ENCODE results near the gene C1S.
"Not testable (repeated sequence)": the region's sequence is repeated elsewhere in the genome, so short reads cannot be mapped to it uniquely, and the experiment has no call there.

Gene C1S

GRCh38 chr12:7099290-7099996, 38.9 kb downstream of the C1S start:
- Histone ChIP-seq H3K27ac (ENCODE audit: low read depth in 2 of 2, low read length in 2 of 2) (no peak overlapping the region), H3K27me3 (ENCODE audit: control insufficient read depth in 2 of 2, insufficient read depth in 2 of 2, low read length in 2 of 2) (no peaks in the 10 kb centered on the region), H3K4me3 (ENCODE audit: low read length in 2 of 2) (no peak overlapping the region), H3K4me1 (ENCODE audit: control insufficient read depth in 2 of 2, insufficient read depth in 2 of 2, low read length in 2 of 2) (no peaks in the 10 kb centered on the region), H3K36me3 (ENCODE audit: control insufficient read depth in 2 of 2, insufficient read depth in 2 of 2, low read length in 2 of 2) (peaks cover 14 to 21% of the 10 kb centered on the region in 2 donors), H3K9me3 (ENCODE audit: control insufficient read depth in 2 of 2, low read length in 2 of 2) (no peaks in the 10 kb centered on the region), H3K9ac (ENCODE audit: low read depth in 1 of 2, low read length in 2 of 2) (no peak overlapping the region)

DNA sequence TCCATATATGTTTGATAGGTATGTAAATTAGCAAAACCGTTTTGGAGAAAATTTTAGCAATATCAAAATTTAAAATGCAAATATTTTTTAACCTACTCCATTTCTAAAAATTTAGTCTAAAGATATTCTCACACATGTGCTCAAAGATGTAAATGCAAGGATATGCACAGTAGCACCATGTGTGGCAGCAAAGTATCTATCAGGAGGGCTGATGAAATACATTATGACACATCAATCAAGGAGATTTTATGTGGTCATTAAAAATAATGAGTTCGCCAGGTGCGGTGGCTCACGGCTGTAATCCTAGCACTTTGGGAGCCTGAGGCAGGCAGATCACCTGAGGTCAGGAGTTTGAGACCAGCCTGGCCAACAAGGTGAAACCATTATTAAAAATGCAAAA, 39.7 kb downstream of the C1S start:
- peaks cover 14 to 21% of the 10 kb centered on the region in 2 donors for H3K36me3 ChIP-seq (ENCODE audit: control insufficient read depth in 2 of 2, insufficient read depth in 2 of 2, low read length in 2 of 2)
- no peak overlapping the region for H3K27ac ChIP-seq (ENCODE audit: low read depth in 2 of 2, low read length in 2 of 2)

GRCh38 chr12:7101047-7101693, 40.7 kb downstream of the C1S start:
- Histone ChIP-seq H3K9ac (ENCODE audit: low read depth in 1 of 2, low read length in 2 of 2) (no peak overlapping the region), H3K4me1 (ENCODE audit: control insufficient read depth in 2 of 2, insufficient read depth in 2 of 2, low read length in 2 of 2) (no peaks in the 10 kb centered on the region), H3K36me3 (ENCODE audit: control insufficient read depth in 2 of 2, insufficient read depth in 2 of 2, low read length in 2 of 2) (peaks cover 14 to 23% of the 10 kb centered on the region in 2 donors), H3K27me3 (ENCODE audit: control insufficient read depth in 2 of 2, insufficient read depth in 2 of 2, low read length in 2 of 2) (no peaks in the 10 kb centered on the region), H3K4me3 (ENCODE audit: low read length in 2 of 2) (no peak overlapping the region), H3K27ac (ENCODE audit: low read depth in 2 of 2, low read length in 2 of 2) (no peak overlapping the region), H3K9me3 (ENCODE audit: control insufficient read depth in 2 of 2, low read length in 2 of 2) (no peaks in the 10 kb centered on the region)

More for the DNA sequence above, 39.7 kb downstream of the C1S start:
- Histone ChIP-seq H3K9ac (ENCODE audit: low read depth in 1 of 2, low read length in 2 of 2) (no peak overlapping the region), H3K4me1 (ENCODE audit: control insufficient read depth in 2 of 2, insufficient read depth in 2 of 2, low read length in 2 of 2) (no peaks in the 10 kb centered on the region), H3K27me3 (ENCODE audit: control insufficient read depth in 2 of 2, insufficient read depth in 2 of 2, low read length in 2 of 2) (no peaks in the 10 kb centered on the region), H3K4me3 (ENCODE audit: low read length in 2 of 2) (no peak overlapping the region), H3K9me3 (ENCODE audit: control insufficient read depth in 2 of 2, low read length in 2 of 2) (no peaks in the 10 kb centered on the region)

DNA sequence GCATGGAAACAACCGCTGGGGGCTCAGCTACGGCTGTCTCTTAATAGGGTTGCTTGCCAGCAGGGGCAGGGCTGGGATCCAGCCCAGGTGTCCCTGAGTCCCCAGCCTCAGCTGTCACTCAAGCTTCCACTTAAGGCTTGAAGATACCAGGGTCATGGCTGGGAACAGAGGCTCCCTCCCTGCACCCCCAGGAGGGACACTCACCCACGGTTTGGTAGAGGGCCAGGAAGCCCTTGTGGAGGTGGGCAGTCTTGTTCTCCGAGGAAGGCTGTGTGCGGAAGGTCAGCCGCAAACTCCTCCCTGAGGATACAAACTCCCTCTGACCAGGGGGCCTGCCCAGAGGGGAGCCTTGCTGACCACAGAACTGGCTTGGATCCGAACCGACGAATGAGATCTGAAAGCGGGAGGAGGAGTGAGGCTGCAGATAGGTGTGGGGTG, 41.2 kb downstream of the C1S start:
- H3K4me3 ChIP-seq (ENCODE audit: low read length in 2 of 2): no peak overlapping the region
- H3K4me1 ChIP-seq (ENCODE audit: control insufficient read depth in 2 of 2, insufficient read depth in 2 of 2, low read length in 2 of 2): no peaks in the 10 kb centered on the region
- H3K9me3 ChIP-seq (ENCODE audit: control insufficient read depth in 2 of 2, low read length in 2 of 2): no peaks in the 10 kb centered on the region
- H3K9ac ChIP-seq (ENCODE audit: low read depth in 1 of 2, low read length in 2 of 2): no peak overlapping the region
- no peaks in the 10 kb centered on the region for H3K27me3 ChIP-seq (ENCODE audit: control insufficient read depth in 2 of 2, insufficient read depth in 2 of 2, low read length in 2 of 2)
- no peak overlapping the region for H3K27ac ChIP-seq (ENCODE audit: low read depth in 2 of 2, low read length in 2 of 2)
- H3K36me3 ChIP-seq (ENCODE audit: control insufficient read depth in 2 of 2, insufficient read depth in 2 of 2, low read length in 2 of 2): peaks cover 14 to 23% of the 10 kb centered on the region in 2 donors

DNA sequence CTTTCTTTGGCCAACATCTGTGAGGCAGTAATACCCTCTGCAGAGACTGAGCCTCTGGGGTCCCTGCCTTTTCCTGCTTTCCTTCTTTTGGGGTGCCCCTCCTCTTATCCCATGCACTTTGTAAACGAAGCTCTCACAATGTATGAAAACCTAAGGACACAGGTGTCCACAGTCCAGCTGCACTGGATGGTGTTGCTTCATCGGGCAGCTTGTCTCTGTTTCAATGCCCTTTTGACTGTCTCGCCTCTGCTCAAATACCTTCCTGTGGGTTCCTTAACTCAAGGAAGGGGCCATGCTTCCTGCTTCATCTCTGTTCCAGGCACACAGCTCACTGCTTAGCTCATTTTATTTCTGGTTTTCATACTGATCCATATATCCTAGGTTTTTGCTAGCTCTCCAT, 42.1 kb downstream of the C1S start:
- H3K27ac ChIP-seq (ENCODE audit: low read depth in 2 of 2, low read length in 2 of 2): no peak overlapping the region
- H3K9ac ChIP-seq (ENCODE audit: low read depth in 1 of 2, low read length in 2 of 2): no peak overlapping the region
- H3K4me3 ChIP-seq (ENCODE audit: low read length in 2 of 2): no peak overlapping the region
- no peaks in the 10 kb centered on the region for H3K9me3 ChIP-seq (ENCODE audit: control insufficient read depth in 2 of 2, low read length in 2 of 2)
- no peaks in the 10 kb centered on the region for H3K27me3 ChIP-seq (ENCODE audit: control insufficient read depth in 2 of 2, insufficient read depth in 2 of 2, low read length in 2 of 2)
- H3K36me3 ChIP-seq (ENCODE audit: control insufficient read depth in 2 of 2, insufficient read depth in 2 of 2, low read length in 2 of 2): peaks cover 14 to 21% of the 10 kb centered on the region in 2 donors
- no peaks in the 10 kb centered on the region for H3K4me1 ChIP-seq (ENCODE audit: control insufficient read depth in 2 of 2, insufficient read depth in 2 of 2, low read length in 2 of 2)

DNA sequence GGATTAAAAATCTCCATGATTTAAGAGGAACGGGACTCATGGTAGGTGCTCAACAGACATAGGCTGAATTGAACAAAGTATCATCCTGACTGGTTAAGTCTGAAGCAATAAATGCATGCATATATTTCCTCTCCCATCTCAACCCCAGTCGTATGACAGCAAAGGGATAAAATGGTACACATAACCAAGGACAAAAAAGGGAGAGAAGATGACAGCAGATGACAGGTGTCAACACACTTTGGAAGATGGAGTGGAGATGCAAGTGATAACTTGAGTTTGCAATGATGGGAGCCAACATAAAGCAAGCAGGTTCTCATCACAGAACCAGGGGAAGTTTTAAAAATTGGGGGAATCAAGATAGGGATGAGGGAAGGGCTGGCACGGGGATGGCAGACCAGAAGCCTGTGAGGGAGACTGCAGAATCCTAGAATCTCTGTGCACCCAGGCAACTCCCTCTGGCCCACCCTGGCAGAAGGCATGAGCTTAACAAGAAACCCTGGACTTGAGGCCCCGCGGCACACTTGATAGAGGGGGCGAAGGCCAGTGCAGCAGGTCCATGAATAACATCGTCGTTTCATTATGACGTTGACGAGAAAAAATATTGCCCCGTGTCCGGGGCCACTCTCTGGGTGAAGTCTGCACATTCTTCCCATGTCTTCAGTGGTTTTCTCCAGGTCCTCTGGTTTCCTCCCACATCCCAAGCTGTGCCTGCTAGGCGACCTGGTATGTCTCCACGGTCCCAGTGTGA, 43.5 kb downstream of the C1S start:
- Histone ChIP-seq H3K4me1 (ENCODE audit: control insufficient read depth in 2 of 2, insufficient read depth in 2 of 2, low read length in 2 of 2) (peaks cover 3 to 4% of the 10 kb centered on the region in 2 donors), H3K27me3 (ENCODE audit: control insufficient read depth in 2 of 2, insufficient read depth in 2 of 2, low read length in 2 of 2) (no peaks in the 10 kb centered on the region), H3K36me3 (ENCODE audit: control insufficient read depth in 2 of 2, insufficient read depth in 2 of 2, low read length in 2 of 2) (peaks cover 12 to 21% of the 10 kb centered on the region in 2 donors), H3K4me3 (ENCODE audit: low read length in 2 of 2) (no peak overlapping the region), H3K9me3 (ENCODE audit: control insufficient read depth in 2 of 2, low read length in 2 of 2) (no peaks in the 10 kb centered on the region), H3K27ac (ENCODE audit: low read depth in 2 of 2, low read length in 2 of 2) (no peak overlapping the region), H3K9ac (ENCODE audit: low read depth in 1 of 2, low read length in 2 of 2) (no peak overlapping the region)

- Histone ChIP-seq H3K27ac (ENCODE audit: low read depth in 2 of 2, low read length in 2 of 2) (no peak overlapping the region), H3K4me3 (ENCODE audit: low read length in 2 of 2) (no peak overlapping the region), H3K4me1 (ENCODE audit: control insufficient read depth in 2 of 2, insufficient read depth in 2 of 2, low read length in 2 of 2) (peaks cover 9 to 10% of the 10 kb centered on the region in 2 donors), H3K27me3 (ENCODE audit: control insufficient read depth in 2 of 2, insufficient read depth in 2 of 2, low read length in 2 of 2) (no peaks in the 10 kb centered on the region), H3K9ac (ENCODE audit: low read depth in 1 of 2, low read length in 2 of 2) (no peak overlapping the region), H3K36me3 (ENCODE audit: control insufficient read depth in 2 of 2, insufficient read depth in 2 of 2, low read length in 2 of 2) (peaks cover 5 to 12% of the 10 kb centered on the region in 2 donors), H3K9me3 (ENCODE audit: control insufficient read depth in 2 of 2, low read length in 2 of 2) (no peaks in the 10 kb centered on the region)
These were observed 45.6 kb downstream of the C1S start for GRCh38 chr12:7106082-7106481.

DNA sequence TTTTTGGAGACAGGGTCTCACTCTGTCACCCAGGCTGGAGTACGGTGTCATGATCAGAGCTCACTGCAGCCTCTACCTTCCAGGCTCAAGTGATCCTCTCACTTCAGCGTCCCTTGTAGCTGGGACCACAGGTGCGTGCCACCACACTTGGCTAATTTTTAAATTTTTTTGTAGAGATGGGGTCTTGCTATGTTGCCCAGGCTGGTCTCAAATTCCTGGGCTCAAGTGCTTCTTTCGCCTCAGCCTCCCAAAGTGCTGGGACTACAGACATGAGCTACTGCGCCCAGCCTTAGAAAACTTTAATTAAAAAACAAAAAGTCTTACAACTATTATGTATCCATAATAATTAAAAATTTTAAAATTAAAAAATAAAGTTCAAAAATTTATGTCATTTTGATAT, 46.7 kb downstream of the C1S start:
- not testable (repeated sequence) for H3K27me3 ChIP-seq (ENCODE audit: control insufficient read depth in 2 of 2, insufficient read depth in 2 of 2, low read length in 2 of 2); H3K9me3 ChIP-seq (ENCODE audit: control insufficient read depth in 2 of 2, low read length in 2 of 2); H3K4me3 ChIP-seq (ENCODE audit: low read length in 2 of 2); H3K9ac ChIP-seq (ENCODE audit: low read depth in 1 of 2, low read length in 2 of 2); H3K36me3 ChIP-seq (ENCODE audit: control insufficient read depth in 2 of 2, insufficient read depth in 2 of 2, low read length in 2 of 2); H3K27ac ChIP-seq (ENCODE audit: low read depth in 2 of 2, low read length in 2 of 2)
- peaks cover 9 to 10% of the 10 kb centered on the region in 2 donors for H3K4me1 ChIP-seq (ENCODE audit: control insufficient read depth in 2 of 2, insufficient read depth in 2 of 2, low read length in 2 of 2)

DNA sequence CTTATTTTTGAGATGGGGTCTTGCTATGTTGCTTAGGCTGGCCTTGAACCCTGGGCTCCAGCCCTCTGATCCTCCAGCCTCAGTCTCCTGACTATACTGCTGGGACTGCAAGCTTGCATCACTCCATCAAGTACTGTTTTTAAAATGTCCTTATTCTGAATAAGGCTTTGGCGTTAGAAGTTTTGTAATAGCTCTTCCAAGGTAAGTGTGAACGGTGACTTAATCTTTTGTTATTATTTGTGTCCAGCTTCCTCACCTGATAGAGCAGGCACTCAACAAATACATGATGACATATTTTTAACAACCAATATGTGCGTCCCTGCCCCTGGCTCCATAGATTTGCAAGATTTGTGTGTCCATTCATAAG, 47.1 kb downstream of the C1S start:
- peaks cover 0 to 3% of the 10 kb centered on the region in 2 donors for H3K36me3 ChIP-seq (ENCODE audit: control insufficient read depth in 2 of 2, insufficient read depth in 2 of 2, low read length in 2 of 2)
- H3K4me1 ChIP-seq (ENCODE audit: control insufficient read depth in 2 of 2, insufficient read depth in 2 of 2, low read length in 2 of 2): peaks cover 9 to 10% of the 10 kb centered on the region in 2 donors
- peak overlapping the region; percentile 95 to 98 for H3K27ac ChIP-seq (ENCODE audit: low read depth in 2 of 2, low read length in 2 of 2)
- peak overlapping the region; percentile 82 to 97 for H3K9ac ChIP-seq (ENCODE audit: low read depth in 1 of 2, low read length in 2 of 2)
- no peaks in the 10 kb centered on the region for H3K9me3 ChIP-seq (ENCODE audit: control insufficient read depth in 2 of 2, low read length in 2 of 2)
- peak overlapping the region; percentile 91 to 95 for H3K4me3 ChIP-seq (ENCODE audit: low read length in 2 of 2)
- no peaks in the 10 kb centered on the region for H3K27me3 ChIP-seq (ENCODE audit: control insufficient read depth in 2 of 2, insufficient read depth in 2 of 2, low read length in 2 of 2)
